Spleen (tissue), 11 donors: ENCODE measurements around the gene NME3. TPM values are rescaled to one million over a fixed set of nuclear protein-coding genes. Genes with fewer than 3 reads are reported as not detected.
A peak's percentile ranks its signal among the peaks of the same experiment; 100 is the strongest.
"Not testable (repeated sequence)": the region's sequence is repeated elsewhere in the genome, so short reads cannot be mapped to it uniquely, and the experiment has no call there.

ENCODE experiments used
- DNase-seq: peaks from one replicate; pipeline ENCODE4 v3.0.0-alpha.2; 2020
- H3K27ac ChIP-seq, 8 donors: fragments of 200-600 bp; sonication (generic) in 7 of 8; 1 replicate in 4 of 8; 2 replicates in 4 of 8; pipeline versions ENCODE4 v1.5.0 to v1.8.0; 2016 to 2021; ENCODE audit warnings: inconsistent platforms in 4 of 8, mild to moderate bottlenecking in 4 of 8, moderate library complexity in 1 of 8
- H3K27me3 ChIP-seq, 7 donors: fragments of 200-600 bp; sonication (generic) in 6 of 7; replicated peaks in 1 of 7; 1 replicate in 4 of 7; 2 replicates in 3 of 7; pipeline versions ENCODE4 v1.5.0 to v1.8.0; 2016 to 2021; ENCODE audit warnings: inconsistent platforms in 3 of 7, mild to moderate bottlenecking in 1 of 7
- H3K36me3 ChIP-seq, 6 donors: fragments of 200-600 bp; sonication (generic) in 5 of 6; 1 replicate in 4 of 6; 2 replicates in 2 of 6; pipeline versions ENCODE4 v1.5.0 to v1.8.0; 2016 to 2021; ENCODE audit warnings: inconsistent platforms in 2 of 6
- H3K4me1 ChIP-seq, 6 donors: fragments of 200-600 bp; sonication (generic) in 5 of 6; 1 replicate in 3 of 6; 2 replicates in 3 of 6; pipeline versions ENCODE4 v1.5.0 to v1.8.0; 2016 to 2021; ENCODE audit warnings: inconsistent platforms in 3 of 6
- H3K4me3 ChIP-seq, 8 donors: fragments of 200-600 bp; sonication (generic) in 7 of 8; 1 replicate in 4 of 8; 2 replicates in 4 of 8; pipeline versions ENCODE4 v1.5.0 to v1.8.0; 2016 to 2021; ENCODE audit warnings: inconsistent platforms in 4 of 8, mild to moderate bottlenecking in 4 of 8, moderate library complexity in 2 of 8
- H3K9me3 ChIP-seq, 8 donors: fragments of 200-600 bp; sonication (generic) in 7 of 8; 1 replicate in 4 of 8; 2 replicates in 4 of 8; pipeline versions ENCODE4 v1.5.0 to v1.8.0; 2016 to 2021; ENCODE audit warnings: inconsistent platforms in 4 of 8
- POLR2A ChIP-seq, 3 donors: fragments of 450-650 bp; IDR thresholded peaks; one replicate each; pipeline ENCODE4 v1.5.1; 2017; ENCODE audit warnings: antibody characterized with exemption in 3 of 3, mild to moderate bottlenecking in 1 of 3
- POLR2AphosphoS5 ChIP-seq, 3 donors: sonication (generic); formaldehyde crosslinking; IDR thresholded peaks; one replicate each; pipeline ENCODE4 v1.5.1; 2017; ENCODE audit warnings: antibody characterized with exemption in 3 of 3
- WGBS, 5 donors: extraction: QIAGEN DNeasy Blood & Tissue Kit in 3 of 5; methylation state at CpG; one replicate each; pipeline versions ENCODE4 v1.1.5 to v1.1.7; 2013 to 2018; 5-methylcytosine and 5-hydroxymethylcytosine counted together
- intact Hi-C: fragments of 100-400 bp; cut with DNase I; formaldehyde crosslinking; loops from one replicate; pipeline ENCODE4 v1.15.0; 2023; ENCODE audit warnings: low total_unique reads
- polyA plus RNA-seq, 3 donors: library from polyadenylated mRNA; stranded (reverse); fragments of 200-250 nt; gene quantifications; one replicate each; pipeline ENCODE4 v1.2.1, GENCODE V29; 2013
- total RNA-seq, 7 donors: library from RNA; depleted of rRNA in 3 of 7; stranded (reverse); fragments of >200 nt in 3 of 7; fragmentation: NEBNext Ultra II Directional in 4 of 7; extraction: Animal tissue kit (Norgen Biotek cat#: 25700) in 4 of 7; gene quantifications; one replicate each; pipeline versions ENCODE4 v1.1.0 to v1.2.1, GENCODE V29; 2016 to 2021
- TF ChIP-seq, protein P1 (sequence below), 11 experiments: fragments of 200-600 bp in 7 of 11; fragments of 450-650 bp in 4 of 11; sonication (generic) in 4 of 11; IDR thresholded peaks in 8 of 11; conservative IDR thresholded peaks in 3 of 11; 1 replicate in 7 of 11; 2 replicates in 4 of 11; pipeline versions ENCODE4 v1.4.0 to v1.8.0; 2016 to 2021; ENCODE audit warnings: antibody characterized with exemption in 11 of 11, inconsistent platforms in 4 of 11, mild to moderate bottlenecking in 1 of 11
- donor health status: healthy with polysubstance abuse.
- donor health status: DM: no; HTN: no; CAD: no; lungs with moderate emphysema.
- donor health status: DM: no; HTN: no; CAD: no.
- donor health status: Bipolar disorder and iron deficiency.
- donor health status: healthy.
- donor health status: DM: no; HTN: no; CAD: no.
- donor health status: DM: yes; HTN: yes; CAD: no.

NME3 gene
- total and polyA plus RNA-seq, 10 donors: 51.0 to 283 (median 76.9) TPM

DNA sequence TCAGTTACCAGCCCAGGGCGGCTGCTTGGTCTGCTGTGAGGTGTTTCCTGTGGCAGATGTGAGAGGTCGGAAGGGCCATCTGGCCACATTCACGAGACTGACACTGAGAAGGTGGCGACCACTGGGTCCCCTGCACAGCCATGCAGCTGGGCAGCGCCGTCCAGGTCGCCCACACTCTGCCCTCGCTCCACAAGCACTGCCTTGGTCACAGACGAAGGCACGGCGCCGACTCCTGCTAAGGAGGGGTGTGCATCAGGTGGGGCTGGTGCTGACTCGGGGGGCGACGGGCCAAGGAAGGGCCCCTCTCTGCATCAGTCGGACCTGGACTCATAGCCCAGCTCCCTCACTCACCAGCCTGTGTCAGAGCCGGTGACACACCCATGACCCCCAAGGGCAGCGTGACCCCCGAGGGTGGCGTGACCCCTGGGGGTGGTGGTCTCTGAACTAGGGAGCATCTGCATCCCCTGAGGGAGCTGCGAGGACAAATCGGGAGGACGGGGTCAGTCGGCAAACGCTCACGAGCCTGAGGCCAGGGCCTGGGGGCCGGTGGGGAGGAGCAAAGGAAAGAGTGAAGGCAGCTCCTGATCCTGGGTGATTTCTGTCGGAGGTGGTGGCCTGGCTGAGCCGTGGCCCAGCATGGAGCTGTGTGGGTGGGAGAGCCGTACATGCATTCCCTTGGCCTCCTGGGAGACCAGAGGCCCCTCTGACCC lies 30.4 kb downstream of the NME3 start:
- Histone ChIP-seq H3K4me3 (no peak overlapping the region), H3K9me3 (no peaks in the 10 kb centered on the region), H3K4me1 (no peaks in the 10 kb centered on the region), H3K27ac (no peak overlapping the region), H3K36me3 (peaks cover 0 to 58% (median 43%) of the 10 kb centered on the region in 6 donors), H3K27me3 (no peaks in the 10 kb centered on the region)
- peak in 1 of 3 donors; percentile 16 for TF ChIP-seq POLR2AphosphoS5 (IDR thresholded peaks at IDR 0.05)
- TF ChIP-seq, protein P1, sequence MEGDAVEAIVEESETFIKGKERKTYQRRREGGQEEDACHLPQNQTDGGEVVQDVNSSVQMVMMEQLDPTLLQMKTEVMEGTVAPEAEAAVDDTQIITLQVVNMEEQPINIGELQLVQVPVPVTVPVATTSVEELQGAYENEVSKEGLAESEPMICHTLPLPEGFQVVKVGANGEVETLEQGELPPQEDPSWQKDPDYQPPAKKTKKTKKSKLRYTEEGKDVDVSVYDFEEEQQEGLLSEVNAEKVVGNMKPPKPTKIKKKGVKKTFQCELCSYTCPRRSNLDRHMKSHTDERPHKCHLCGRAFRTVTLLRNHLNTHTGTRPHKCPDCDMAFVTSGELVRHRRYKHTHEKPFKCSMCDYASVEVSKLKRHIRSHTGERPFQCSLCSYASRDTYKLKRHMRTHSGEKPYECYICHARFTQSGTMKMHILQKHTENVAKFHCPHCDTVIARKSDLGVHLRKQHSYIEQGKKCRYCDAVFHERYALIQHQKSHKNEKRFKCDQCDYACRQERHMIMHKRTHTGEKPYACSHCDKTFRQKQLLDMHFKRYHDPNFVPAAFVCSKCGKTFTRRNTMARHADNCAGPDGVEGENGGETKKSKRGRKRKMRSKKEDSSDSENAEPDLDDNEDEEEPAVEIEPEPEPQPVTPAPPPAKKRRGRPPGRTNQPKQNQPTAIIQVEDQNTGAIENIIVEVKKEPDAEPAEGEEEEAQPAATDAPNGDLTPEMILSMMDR (IDR thresholded peaks at IDR 0.05 in 8 of 11, conservative IDR thresholded peaks at IDR 0.05 in 3 of 11): no peak
- no peak for DNase-seq
- intact Hi-C loops: no loop called here
- 91 to 95% (median 95%) methylated on average over 24 to 30 of the region's 30 CpGs for WGBS, 5 donors

DNA sequence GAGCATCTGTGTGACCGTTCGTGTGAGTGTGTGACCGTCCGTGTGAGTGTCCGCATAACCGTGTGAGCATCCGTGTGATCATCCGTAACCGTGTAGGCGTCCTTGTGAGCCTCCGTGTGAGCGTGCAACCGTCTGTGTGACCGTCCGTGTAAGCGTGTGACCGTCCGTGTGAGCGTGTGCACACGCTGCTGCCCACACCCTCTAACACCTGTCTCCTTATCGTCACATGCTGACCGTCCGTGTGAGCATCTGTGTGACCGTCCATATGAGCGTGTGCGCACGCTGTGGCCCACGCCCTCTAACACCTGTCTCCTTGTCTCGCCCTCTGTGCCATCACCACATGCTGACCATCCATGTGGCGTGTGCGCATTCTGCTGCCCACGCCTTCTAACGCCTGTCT lies 31.1 kb downstream of the NME3 start:
- TF ChIP-seq POLR2AphosphoS5 (IDR thresholded peaks at IDR 0.05) (no peak), POLR2A (IDR thresholded peaks at IDR 0.05) (no peak)
- TF ChIP-seq, protein P1 (IDR thresholded peaks at IDR 0.05 in 8 of 11, conservative IDR thresholded peaks at IDR 0.05 in 3 of 11): no peak
- Histone ChIP-seq H3K27me3 (no peaks in the 10 kb centered on the region), H3K4me1 (no peaks in the 10 kb centered on the region), H3K4me3 (no peak overlapping the region), H3K36me3 (peaks cover 0 to 51% (median 36%) of the 10 kb centered on the region in 6 donors), H3K9me3 (no peaks in the 10 kb centered on the region), H3K27ac (no peak overlapping the region)
- no peak for DNase-seq
- intact Hi-C loops: no loop called here
- 97 to 99% (median 98%) methylated on average over 33 of the region's 33 CpGs for WGBS, 5 donors

DNA sequence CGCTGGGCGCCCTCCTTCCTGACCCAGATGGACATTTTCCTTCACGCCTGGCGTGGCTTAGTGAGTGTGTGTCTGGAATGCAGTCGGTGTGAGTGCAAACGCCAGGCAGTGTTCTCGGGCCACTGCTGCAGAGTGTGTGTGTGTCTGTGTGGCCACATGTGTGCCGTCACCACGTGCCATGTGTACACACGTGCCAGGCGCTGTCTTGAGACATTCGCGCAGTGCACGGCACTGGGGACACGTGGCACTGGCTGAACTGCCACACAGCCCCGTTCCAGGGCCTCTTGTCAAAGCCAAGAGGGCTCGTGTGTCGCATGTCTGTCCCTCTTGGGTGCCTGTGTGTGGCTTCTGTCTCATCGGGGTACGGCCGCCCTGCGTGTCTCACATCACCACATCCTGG lies 36.5 kb downstream of the NME3 start:
- Histone ChIP-seq H3K27me3 (no peaks in the 10 kb centered on the region), H3K36me3 (peaks cover 0 to 54% (median 47%) of the 10 kb centered on the region in 6 donors), H3K27ac (no peak overlapping the region), H3K9me3 (no peaks in the 10 kb centered on the region), H3K4me1 (peaks cover 0 to 9% (median 0%) of the 10 kb centered on the region in 6 donors), H3K4me3 (no peak overlapping the region)
- WGBS, 5 donors: 98 to 100% (median 99%) methylated on average over 12 to 22 of the region's 22 CpGs
- intact Hi-C loops: no loop called here
- TF ChIP-seq POLR2AphosphoS5 (IDR thresholded peaks at IDR 0.05) (no peak), POLR2A (IDR thresholded peaks at IDR 0.05) (no peak)
- TF ChIP-seq, protein P1 (IDR thresholded peaks at IDR 0.05 in 8 of 11, conservative IDR thresholded peaks at IDR 0.05 in 3 of 11): no peak
- DNase-seq: no peak

DNA sequence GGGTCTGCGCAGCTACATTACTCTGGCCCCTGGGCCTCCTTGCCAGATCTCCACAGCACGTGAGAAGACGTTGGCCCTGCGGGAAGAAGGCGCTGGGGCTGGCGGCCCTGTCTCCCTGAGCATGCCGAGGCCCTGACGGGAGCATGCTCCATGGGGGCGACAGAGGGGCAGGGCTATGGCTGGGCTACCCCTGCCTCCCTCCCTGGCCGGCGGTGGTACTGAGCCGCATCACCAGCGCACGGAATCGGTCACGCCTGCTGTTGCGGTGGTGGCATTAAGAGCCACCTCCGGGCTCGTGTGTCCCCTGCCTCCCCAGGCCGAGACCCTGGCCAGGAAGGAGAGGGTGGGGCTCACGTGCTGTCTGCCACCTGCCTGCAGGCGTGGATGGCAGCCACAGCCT lies 37.2 kb downstream of the NME3 start:
- H3K4me1 ChIP-seq: peaks cover 0 to 9% (median 0%) of the 10 kb centered on the region in 6 donors
- no peak for DNase-seq
- no peaks in the 10 kb centered on the region for H3K9me3 ChIP-seq
- no peaks in the 10 kb centered on the region for H3K27me3 ChIP-seq
- WGBS, 5 donors: 95 to 97% (median 97%) methylated on average over 5 to 22 of the region's 22 CpGs
- H3K36me3 ChIP-seq: peaks cover 0 to 61% (median 54%) of the 10 kb centered on the region in 6 donors
- TF ChIP-seq, protein P1 (IDR thresholded peaks at IDR 0.05 in 8 of 11, conservative IDR thresholded peaks at IDR 0.05 in 3 of 11): no peak
- TF ChIP-seq POLR2A (IDR thresholded peaks at IDR 0.05) (no peak), POLR2AphosphoS5 (IDR thresholded peaks at IDR 0.05) (no peak)
- H3K27ac ChIP-seq: no peak overlapping the region
- intact Hi-C loops: no loop called here
- no peak overlapping the region for H3K4me3 ChIP-seq

DNA sequence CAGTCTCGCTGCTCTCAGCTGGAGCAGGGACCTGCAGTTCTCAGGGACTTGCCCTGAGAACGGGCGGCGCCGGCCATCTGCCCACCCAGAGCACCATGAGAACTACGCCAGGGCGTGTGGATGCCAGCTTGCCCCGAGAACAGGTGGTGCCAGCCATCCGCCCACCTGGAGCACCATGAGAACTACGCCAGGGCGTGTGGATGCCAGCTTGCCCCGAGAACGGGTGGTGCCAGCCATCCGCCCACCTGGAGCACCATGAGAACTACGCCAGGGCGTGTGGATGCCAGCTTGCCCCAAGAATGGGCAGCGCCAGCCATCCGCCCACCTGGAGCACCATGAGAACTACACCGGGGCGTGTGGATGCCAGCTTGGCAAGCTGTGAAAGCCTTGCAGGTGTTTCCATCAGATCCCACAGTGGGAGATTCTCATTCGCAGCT lies 38.8 kb downstream of the NME3 start:
- DNase-seq, H3K4me3 ChIP-seq, H3K27ac ChIP-seq, H3K27me3 ChIP-seq, H3K9me3 ChIP-seq, H3K4me1 ChIP-seq, intact Hi-C loops: not testable (repeated sequence)
- H3K36me3 ChIP-seq: peaks cover 0 to 77% (median 67%) of the 10 kb centered on the region in 6 donors
- 87 to 98% (median 96%) methylated on average over 8 to 21 of the region's 21 CpGs for WGBS, 5 donors
